Stimulated activated effector memory CD8-positive, alpha-beta T cell treated with anti-CD3 and anti-CD28 coated beads, Interleukin-12 subunit alpha, Interleukin-12 subunit beta, amount 100 ng/mL, for 72 hours (primary cell): Measurements from ENCODE around the gene PRKN.
A peak's percentile ranks its signal among the peaks of the same experiment; 100 is the strongest.
"Not testable (repeated sequence)": the region's sequence is repeated elsewhere in the genome, so short reads cannot be mapped to it uniquely, and the experiment has no call there.

Experiments used
- ATAC-seq: fragments of 150-1000 bp; cut with Tn5 transposase; 2 replicates; pipeline ENCODE4 v1.10.0; 2021
- DNase-seq, 2 donors: peaks; one replicate each; pipeline ENCODE4 v3.0.0; 2021 to 2022; ENCODE audit warnings: low spot score in 2 of 2
- H3K27ac Mint-ChIP-seq: one replicate; pipeline ENCODE4 v1.8.0; 2022; ENCODE audit warnings: mild to moderate bottlenecking, mixed read lengths
- H3K36me3 Mint-ChIP-seq: one replicate; pipeline ENCODE4 v1.8.0; 2022; ENCODE audit warnings: mild to moderate bottlenecking, mixed read lengths
- H3K4me1 Mint-ChIP-seq: one replicate; pipeline ENCODE4 v1.8.0; 2022; ENCODE audit warnings: mixed read lengths
- H3K4me3 Mint-ChIP-seq: one replicate; pipeline ENCODE4 v1.8.0; 2022; ENCODE audit warnings: mild to moderate bottlenecking, mixed read lengths
- H3K9me3 Mint-ChIP-seq: one replicate; pipeline ENCODE4 v1.8.0; 2022; ENCODE audit warnings: mixed read lengths

The PRKN gene

DNA sequence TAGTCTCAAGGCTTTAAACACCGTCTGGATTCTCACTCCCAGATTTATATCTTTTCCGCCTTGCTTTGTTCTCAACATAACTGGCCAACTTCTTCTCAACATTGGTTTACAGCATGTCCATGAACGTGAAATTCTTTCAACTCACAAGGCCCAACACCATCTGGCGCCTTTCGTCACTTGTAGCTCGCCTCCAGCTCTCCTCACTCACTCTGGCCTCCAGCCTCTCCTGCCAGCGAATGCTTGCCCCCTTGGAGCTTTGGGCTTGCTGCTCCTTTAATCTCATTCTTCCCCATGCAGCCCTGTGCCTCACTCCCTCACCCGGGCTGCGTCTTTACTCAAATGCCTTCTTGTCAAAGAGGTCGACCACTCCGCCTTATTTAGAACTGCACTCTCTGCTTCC lies 324.5 kb downstream of the PRKN start:
- DNase-seq (no peak), ATAC-seq (no peak)
- Mint-ChIP-seq H3K4me1 (no peaks in the 10 kb centered on the region), H3K4me3 (no peak overlapping the region), H3K36me3 (no peaks in the 10 kb centered on the region), H3K27ac (peak overlapping the region; percentile 69), H3K9me3 (peaks cover 9% of the 10 kb centered on the region)

DNA sequence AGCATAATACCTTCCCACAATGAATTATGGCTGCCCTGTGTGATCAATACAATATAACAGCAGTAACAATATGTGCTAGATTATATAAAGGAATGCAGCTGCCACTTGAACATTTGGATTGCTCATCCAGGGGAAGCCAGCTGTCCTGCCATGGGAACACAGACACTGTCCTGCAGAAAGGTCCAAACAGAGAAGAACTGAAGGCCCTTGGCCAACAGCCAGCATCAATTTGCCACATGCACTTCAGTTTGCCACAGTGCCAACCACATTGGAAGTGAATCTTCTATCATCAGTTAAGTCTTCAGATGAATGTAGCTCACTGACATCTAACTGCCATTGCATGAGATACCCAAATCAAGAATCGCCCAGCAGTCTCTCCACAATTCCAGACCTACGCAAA lies 332.4 kb downstream of the PRKN start:
- no peaks in the 10 kb centered on the region for H3K36me3 Mint-ChIP-seq
- no peak overlapping the region for H3K27ac Mint-ChIP-seq
- ATAC-seq (no peak), DNase-seq (no peak)
- peaks cover 8% of the 10 kb centered on the region for H3K9me3 Mint-ChIP-seq
- H3K4me3 Mint-ChIP-seq = no peak overlapping the region
- no peaks in the 10 kb centered on the region for H3K4me1 Mint-ChIP-seq

GRCh38 chr6:162390961-162391811 lies 336.4 kb downstream of the PRKN start:
- DNase-seq, ATAC-seq, H3K4me1 Mint-ChIP-seq, H3K9me3 Mint-ChIP-seq, H3K36me3 Mint-ChIP-seq, H3K27ac Mint-ChIP-seq, H3K4me3 Mint-ChIP-seq: not testable (repeated sequence)

DNA sequence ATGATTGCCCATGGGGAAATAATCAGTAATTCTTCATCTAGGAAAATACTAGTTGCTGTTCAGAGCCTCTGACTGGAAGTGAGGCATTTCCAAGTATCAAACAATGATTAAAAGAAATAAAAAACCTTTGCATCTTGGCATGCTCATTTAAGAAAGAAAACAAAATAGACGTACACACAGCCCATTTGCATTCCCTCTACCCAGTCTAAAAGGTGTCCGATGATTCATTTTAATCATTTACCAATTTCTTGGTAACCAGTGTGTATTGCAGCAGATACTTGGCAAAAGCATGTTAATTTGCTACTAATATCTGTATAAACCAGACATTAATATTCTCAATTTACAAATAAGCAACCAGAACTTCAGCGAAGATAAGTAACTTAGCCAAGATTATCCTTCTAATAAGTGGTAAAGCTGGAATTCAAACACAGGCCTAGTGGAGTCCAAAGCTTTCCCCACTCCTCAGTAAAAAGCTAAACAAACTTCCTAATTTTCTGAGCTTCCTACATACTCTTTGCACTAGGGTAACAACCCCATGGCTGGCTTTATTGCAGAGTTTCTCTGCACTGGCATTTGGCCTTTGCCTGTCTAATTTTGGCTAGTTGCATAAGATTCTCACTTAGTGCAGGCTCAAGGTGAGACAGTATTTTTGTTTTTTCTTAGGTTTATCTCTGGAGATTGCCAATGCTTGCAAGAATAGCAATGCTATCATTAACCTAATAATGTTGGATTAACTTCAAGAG lies 338.1 kb downstream of the PRKN start:
- no peak overlapping the region for H3K27ac Mint-ChIP-seq
- DNase-seq = no peak
- H3K36me3 Mint-ChIP-seq = no peaks in the 10 kb centered on the region
- H3K9me3 Mint-ChIP-seq = peaks cover 2% of the 10 kb centered on the region
- H3K4me1 Mint-ChIP-seq = no peaks in the 10 kb centered on the region
- H3K4me3 Mint-ChIP-seq = no peak overlapping the region
- no peak for ATAC-seq

GRCh38 chr6:162388383-162388777 lies 339.2 kb downstream of the PRKN start:
- ATAC-seq (peak; percentile 42), DNase-seq (no peak)
- Mint-ChIP-seq H3K4me3 (no peak overlapping the region), H3K4me1 (no peaks in the 10 kb centered on the region), H3K27ac (no peak overlapping the region), H3K9me3 (peaks cover 2% of the 10 kb centered on the region), H3K36me3 (no peaks in the 10 kb centered on the region)

DNA sequence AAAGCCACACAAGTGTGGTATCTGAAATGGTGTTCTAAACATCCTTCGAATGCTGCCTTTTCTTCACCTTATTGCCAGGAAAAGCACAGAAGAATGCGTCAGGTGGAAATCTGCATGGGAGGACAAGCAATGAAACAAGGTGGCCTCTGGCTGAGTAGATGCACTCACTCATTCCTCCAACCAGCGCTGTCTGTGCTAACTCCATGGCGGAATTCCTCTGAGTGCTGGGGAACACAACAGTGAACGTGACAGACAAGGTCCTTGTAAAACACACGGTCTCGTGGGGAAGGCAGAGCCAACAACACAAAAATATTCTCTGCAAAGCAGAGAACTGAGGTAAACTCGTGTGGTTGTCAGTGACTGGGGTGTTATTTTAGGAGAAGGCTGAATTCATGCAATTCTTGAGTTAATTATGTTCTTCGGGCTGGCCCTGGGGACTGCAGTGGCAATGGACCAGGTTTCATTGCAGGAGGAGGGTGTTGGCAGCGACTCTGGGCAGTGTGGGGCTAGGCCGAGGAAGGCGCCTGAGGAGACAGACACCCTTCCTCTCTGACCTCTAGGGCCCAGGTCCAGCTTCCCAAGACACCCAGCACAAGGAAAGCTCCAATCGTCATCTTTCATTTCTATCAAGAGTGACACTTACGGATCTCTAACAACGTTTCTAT lies 339.7 kb downstream of the PRKN start:
- Mint-ChIP-seq H3K4me3 (no peak overlapping the region), H3K9me3 (peaks cover 2% of the 10 kb centered on the region), H3K36me3 (no peaks in the 10 kb centered on the region), H3K27ac (no peak overlapping the region), H3K4me1 (no peaks in the 10 kb centered on the region)
- no peak for ATAC-seq
- no peak for DNase-seq

DNA sequence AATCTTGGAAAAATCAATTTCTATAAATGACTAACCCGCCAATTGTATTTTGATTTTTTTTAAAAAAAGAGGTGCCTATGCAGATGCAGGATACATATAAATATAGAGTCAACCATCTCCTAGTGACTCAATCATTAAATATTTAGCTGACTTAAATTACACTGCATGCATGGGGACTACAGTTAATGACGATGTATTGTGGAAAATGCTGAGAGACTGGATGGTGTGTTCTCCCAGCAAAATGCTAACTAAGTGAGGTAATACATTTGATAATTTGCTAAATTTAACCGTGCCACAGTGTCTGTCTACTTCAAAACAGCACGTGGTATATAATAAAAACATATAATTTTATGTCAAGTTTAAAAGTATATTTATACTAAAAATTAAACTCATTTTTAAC lies 341.6 kb downstream of the PRKN start:
- H3K27ac Mint-ChIP-seq = no peak overlapping the region
- DNase-seq (no peak), ATAC-seq (no peak)
- H3K36me3 Mint-ChIP-seq = no peaks in the 10 kb centered on the region
- H3K4me3 Mint-ChIP-seq = no peak overlapping the region
- H3K4me1 Mint-ChIP-seq = no peaks in the 10 kb centered on the region
- H3K9me3 Mint-ChIP-seq = no peaks in the 10 kb centered on the region

- DNase-seq (no peak), ATAC-seq (no peak)
- Mint-ChIP-seq H3K36me3 (no peaks in the 10 kb centered on the region), H3K9me3 (peaks cover 6% of the 10 kb centered on the region), H3K4me1 (no peaks in the 10 kb centered on the region), H3K4me3 (no peak overlapping the region), H3K27ac (no peak overlapping the region)
Observed at GRCh38 chr6:162379757-162380409, 347.7 kb downstream of the PRKN start.

DNA sequence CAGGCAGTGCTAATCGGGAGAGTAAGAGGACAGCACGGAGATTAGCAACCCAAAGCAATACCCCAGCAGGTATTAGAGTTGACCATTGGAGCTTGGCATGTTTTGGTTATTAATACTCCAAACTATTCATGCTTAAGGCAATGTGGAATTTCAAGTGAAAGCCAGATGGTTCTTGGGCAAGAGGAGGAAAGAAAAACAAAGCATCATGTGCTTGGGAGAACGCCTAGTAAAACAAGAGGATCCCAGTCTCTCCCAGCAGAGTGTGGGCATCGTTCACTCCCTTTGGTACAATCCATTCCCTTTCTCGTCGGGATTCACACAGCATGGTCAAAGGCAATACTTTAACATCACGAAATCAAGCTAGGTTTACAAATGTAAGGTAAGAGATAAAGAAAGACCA lies 349.8 kb downstream of the PRKN start:
- DNase-seq (no peak), ATAC-seq (no peak)
- no peaks in the 10 kb centered on the region for H3K36me3 Mint-ChIP-seq
- peaks cover 6% of the 10 kb centered on the region for H3K9me3 Mint-ChIP-seq
- no peak overlapping the region for H3K27ac Mint-ChIP-seq
- H3K4me1 Mint-ChIP-seq = no peaks in the 10 kb centered on the region
- H3K4me3 Mint-ChIP-seq = no peak overlapping the region

DNA sequence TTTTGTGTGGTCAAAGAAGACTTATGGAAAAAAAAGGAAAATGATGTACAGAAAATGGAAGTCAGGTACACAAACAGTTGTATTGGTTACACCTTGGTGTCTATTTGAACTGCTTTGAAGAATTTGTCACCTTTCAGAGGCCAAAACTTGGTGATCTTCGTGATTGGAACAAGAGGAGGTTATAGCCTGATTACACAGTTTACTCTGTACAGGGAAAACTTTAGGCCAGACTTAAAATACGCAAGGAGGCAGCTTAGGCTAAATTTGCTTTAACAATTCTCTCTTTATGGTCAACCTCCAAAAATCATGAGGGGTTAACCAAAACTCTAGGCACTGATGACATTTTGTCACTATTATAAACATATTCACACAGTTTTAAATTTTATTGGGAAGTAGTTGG lies 353.7 kb downstream of the PRKN start:
- Mint-ChIP-seq H3K4me1 (no peaks in the 10 kb centered on the region), H3K27ac (no peak overlapping the region), H3K4me3 (no peak overlapping the region), H3K36me3 (no peaks in the 10 kb centered on the region), H3K9me3 (peaks cover 9% of the 10 kb centered on the region)
- ATAC-seq = no peak
- no peak for DNase-seq

- Mint-ChIP-seq H3K27ac (no peak overlapping the region), H3K4me1 (no peaks in the 10 kb centered on the region), H3K9me3 (peaks cover 9% of the 10 kb centered on the region), H3K36me3 (no peaks in the 10 kb centered on the region), H3K4me3 (no peak overlapping the region)
- no peak for DNase-seq
- ATAC-seq = no peak
Observed at GRCh38 chr6:162373192-162373591, 354.4 kb downstream of the PRKN start.

DNA sequence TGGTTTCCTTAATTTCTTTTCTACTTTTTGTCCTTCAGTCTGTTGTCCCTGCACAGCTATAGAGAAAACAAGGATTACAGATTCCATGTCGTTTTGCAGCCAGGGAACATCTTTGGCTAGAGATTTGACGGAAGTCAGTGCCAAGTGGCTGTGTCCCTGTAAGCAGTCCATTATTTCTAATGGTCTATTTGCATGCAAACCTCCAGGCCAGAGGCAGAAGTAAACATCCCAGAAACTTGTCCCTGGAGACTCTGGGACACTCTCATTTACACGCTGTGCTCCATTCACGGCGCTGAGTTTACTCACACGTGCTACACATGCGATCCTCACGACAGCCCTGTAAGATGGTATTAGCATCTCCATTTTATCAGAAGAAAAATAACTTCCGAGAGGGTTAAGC lies 355.5 kb downstream of the PRKN start:
- Mint-ChIP-seq H3K36me3 (no peaks in the 10 kb centered on the region), H3K9me3 (peaks cover 7% of the 10 kb centered on the region), H3K4me1 (no peaks in the 10 kb centered on the region), H3K27ac (no peak overlapping the region), H3K4me3 (no peak overlapping the region)
- DNase-seq (no peak), ATAC-seq (no peak)

- Mint-ChIP-seq H3K9me3 (peaks cover 7% of the 10 kb centered on the region), H3K4me1 (no peaks in the 10 kb centered on the region), H3K4me3 (no peak overlapping the region), H3K36me3 (no peaks in the 10 kb centered on the region), H3K27ac (no peak overlapping the region)
- ATAC-seq (no peak), DNase-seq (no peak)
Observed at GRCh38 chr6:162371121-162371520, 356.4 kb downstream of the PRKN start.

- no peaks in the 10 kb centered on the region for H3K4me1 Mint-ChIP-seq
- H3K9me3 Mint-ChIP-seq = peaks cover 3% of the 10 kb centered on the region
- DNase-seq (no peak), ATAC-seq (no peak)
- H3K36me3 Mint-ChIP-seq = no peaks in the 10 kb centered on the region
- H3K4me3 Mint-ChIP-seq = no peak overlapping the region
- no peak overlapping the region for H3K27ac Mint-ChIP-seq
Observed at GRCh38 chr6:162369091-162369490, 358.5 kb downstream of the PRKN start.

- Mint-ChIP-seq H3K9me3 (peaks cover 7% of the 10 kb centered on the region), H3K27ac (no peak overlapping the region), H3K4me1 (no peaks in the 10 kb centered on the region), H3K4me3 (no peak overlapping the region), H3K36me3 (no peaks in the 10 kb centered on the region)
- DNase-seq = no peak
- ATAC-seq = no peak
Observed at GRCh38 chr6:162364488-162364887, 363.1 kb downstream of the PRKN start.
